Neural cell (in vitro differentiated cells): ENCODE data around the gene CYBRD1. TPM values are rescaled to one million over a fixed set of nuclear protein-coding genes. Genes with fewer than 3 reads are reported as not detected.

Experiments used
- H2AFZ ChIP-seq: fragments of 200-600, 300-800 bp; sonication (generic), shearing (Covaris generic); 2 replicates; pipeline ENCODE4 v1.6.0; 2014; ENCODE audit warnings: low read depth, mild to moderate bottlenecking, antibody characterized with exemption, low read length, moderate library complexity
- H3F3A ChIP-seq: fragments of 200-600 bp; shearing (Covaris generic); 2 replicates; pipeline ENCODE4 v1.6.1; 2016; ENCODE audit warnings: mild to moderate bottlenecking, moderate library complexity, mixed read lengths, antibody characterized with exemption, low read length; ENCODE audit not compliant: insufficient read depth, poor library complexity, severe bottlenecking
- H3K27ac ChIP-seq: fragments of 200-600, 300-800 bp; sonication (generic), shearing (Covaris generic); 2 replicates; pipeline ENCODE4 v1.5.1; 2014; ENCODE audit warnings: mild to moderate bottlenecking, low read length, moderate library complexity
- H3K27me3 ChIP-seq: fragments of 300-800, 200-600 bp; sonication (generic), shearing (Covaris generic); 2 replicates; pipeline ENCODE4 v1.6.0; 2014; ENCODE audit warnings: mild to moderate bottlenecking, low read depth, low read length, moderate library complexity; ENCODE audit not compliant: insufficient read depth
- H3K36me3 ChIP-seq: fragments of 300-800, 200-600 bp; sonication (generic), shearing (Covaris generic); 2 replicates; pipeline ENCODE4 v1.5.1; 2014; ENCODE audit warnings: mild to moderate bottlenecking, antibody characterized with exemption, low read length, moderate library complexity; ENCODE audit not compliant: insufficient read depth
- H3K4me2 ChIP-seq: fragments of 300-800, 200-600 bp; sonication (generic), shearing (Covaris generic); 2 replicates; pipeline ENCODE4 v1.6.0; 2014; ENCODE audit warnings: mild to moderate bottlenecking, low read length
- H3K4me3 ChIP-seq: fragments of 300-800, 200-600 bp; sonication (generic), shearing (Covaris generic); 2 replicates; pipeline ENCODE4 v1.5.1; 2014; ENCODE audit warnings: mild to moderate bottlenecking, low read length, moderate library complexity
- H3K79me2 ChIP-seq: fragments of 200-600 bp; shearing (Covaris generic); replicated peaks from 2 replicates; pipeline ENCODE4 v1.6.0; 2014; ENCODE audit warnings: mild to moderate bottlenecking, low read length, moderate library complexity; ENCODE audit not compliant: insufficient read depth
- H3K9ac ChIP-seq: fragments of 300-800, 200-600 bp; sonication (generic), shearing (Covaris generic); 2 replicates; pipeline ENCODE4 v1.6.1; 2016; ENCODE audit warnings: mild to moderate bottlenecking, low read length, mixed read lengths
- H3K9me2 ChIP-seq: fragments of 200-600 bp; shearing (Covaris generic); 2 replicates; pipeline ENCODE4 v1.6.1; 2016; ENCODE audit warnings: mild to moderate bottlenecking, low read length, mixed read lengths; ENCODE audit not compliant: insufficient read depth
- H3K9me3 ChIP-seq: fragments of 200-600, 300-800 bp; sonication (generic), shearing (Covaris generic); 2 replicates; pipeline ENCODE4 v1.6.1; 2016; ENCODE audit warnings: mild to moderate bottlenecking, mixed run types, low read length, moderate library complexity, mixed read lengths
- H4K20me1 ChIP-seq: fragments of 200-600 bp; shearing (Covaris generic); 2 replicates; pipeline ENCODE4 v1.6.1; 2016; ENCODE audit warnings: mild to moderate bottlenecking, mixed run types; ENCODE audit not compliant: insufficient read depth
- EP300 ChIP-seq: fragments of 450-650 bp; conservative IDR thresholded peaks from 2 replicates; pipeline ENCODE4 v1.6.1; 2014; ENCODE audit warnings: antibody characterized with exemption, mild to moderate bottlenecking, moderate library complexity; ENCODE audit not compliant: poor library complexity, severe bottlenecking
- EZH2 ChIP-seq: fragments of 200-600, 300-800 bp; shearing (Covaris generic), sonication (generic); IDR thresholded peaks from 2 replicates; pipeline ENCODE4 v1.6.1; 2014; ENCODE audit warnings: antibody characterized with exemption, low read length, borderline replicate concordance, mild to moderate bottlenecking; ENCODE audit not compliant: insufficient read depth, poor library complexity, severe bottlenecking
- MXI1 ChIP-seq: fragments of 450-650 bp; conservative IDR thresholded peaks from 2 replicates; pipeline ENCODE4 v1.6.1; 2014; ENCODE audit warnings: antibody characterized with exemption, mild to moderate bottlenecking; ENCODE audit not compliant: poor library complexity, severe bottlenecking
- POLR2AphosphoS5 ChIP-seq: IDR thresholded peaks from 2 replicates; pipeline ENCODE4 v1.6.1; 2012
- RAD21 ChIP-seq: fragments of 450-650 bp; conservative IDR thresholded peaks from 2 replicates; pipeline ENCODE4 v1.6.1; 2014; ENCODE audit warnings: antibody characterized with exemption, mild to moderate bottlenecking, moderate library complexity
- SMC3 ChIP-seq: fragments of 450-650 bp; conservative IDR thresholded peaks from 2 replicates; pipeline ENCODE4 v1.6.1; 2014; ENCODE audit warnings: antibody characterized with exemption, mild to moderate bottlenecking, moderate library complexity; ENCODE audit not compliant: poor library complexity
- TAF1 ChIP-seq: IDR thresholded peaks from 2 replicates; pipeline ENCODE4 v1.6.1; 2012; ENCODE audit warnings: low read depth
- polyA plus RNA-seq: library from polyadenylated mRNA; depleted of rRNA; stranded (reverse); fragments of >200 nt; gene quantifications from 2 replicates; pipeline ENCODE4 v1.2.3, GENCODE V29; 2014
- TF ChIP-seq, protein P1 (sequence below): IDR thresholded peaks from 2 replicates; pipeline ENCODE4 v1.6.1; 2012; ENCODE audit warnings: borderline replicate concordance
- TF ChIP-seq, protein P2 (sequence below): fragments of 450-650 bp; IDR thresholded peaks from 2 replicates; pipeline ENCODE4 v1.5.1; 2014; ENCODE audit warnings: antibody characterized with exemption, mild to moderate bottlenecking, moderate library complexity; ENCODE audit not compliant: poor library complexity, severe bottlenecking

The CYBRD1 gene
- polyA plus RNA-seq, 1 donor from 2014 or later: 0.10 TPM

DNA sequence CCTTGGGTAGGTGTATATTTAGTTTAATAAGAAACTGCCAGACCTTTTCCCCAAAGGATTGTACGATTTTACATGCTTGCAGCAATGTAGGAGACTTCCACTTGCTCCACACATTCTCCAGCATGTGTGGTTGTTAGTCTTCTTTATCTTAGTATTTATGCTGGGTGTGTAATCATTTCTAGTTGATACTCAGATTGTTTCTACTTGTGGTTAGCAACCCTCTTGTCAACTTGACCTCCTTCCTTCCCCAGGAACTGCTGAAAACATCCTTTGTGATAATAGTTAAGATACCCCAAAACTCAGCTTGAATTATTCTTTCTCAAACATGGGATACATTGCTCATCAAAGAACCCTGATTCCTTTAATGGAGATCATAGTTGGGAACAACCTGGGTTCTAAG, 37.2 kb upstream of the CYBRD1 start:
- no peaks in the 10 kb centered on the region for H3K79me2 ChIP-seq
- H3K27ac ChIP-seq: no peak overlapping the region
- no peak overlapping the region for H2AFZ ChIP-seq
- H3K4me3 ChIP-seq: no peak overlapping the region
- H4K20me1 ChIP-seq: no peaks in the 10 kb centered on the region
- no peak for TF ChIP-seq TAF1
- TF ChIP-seq, protein P1, sequence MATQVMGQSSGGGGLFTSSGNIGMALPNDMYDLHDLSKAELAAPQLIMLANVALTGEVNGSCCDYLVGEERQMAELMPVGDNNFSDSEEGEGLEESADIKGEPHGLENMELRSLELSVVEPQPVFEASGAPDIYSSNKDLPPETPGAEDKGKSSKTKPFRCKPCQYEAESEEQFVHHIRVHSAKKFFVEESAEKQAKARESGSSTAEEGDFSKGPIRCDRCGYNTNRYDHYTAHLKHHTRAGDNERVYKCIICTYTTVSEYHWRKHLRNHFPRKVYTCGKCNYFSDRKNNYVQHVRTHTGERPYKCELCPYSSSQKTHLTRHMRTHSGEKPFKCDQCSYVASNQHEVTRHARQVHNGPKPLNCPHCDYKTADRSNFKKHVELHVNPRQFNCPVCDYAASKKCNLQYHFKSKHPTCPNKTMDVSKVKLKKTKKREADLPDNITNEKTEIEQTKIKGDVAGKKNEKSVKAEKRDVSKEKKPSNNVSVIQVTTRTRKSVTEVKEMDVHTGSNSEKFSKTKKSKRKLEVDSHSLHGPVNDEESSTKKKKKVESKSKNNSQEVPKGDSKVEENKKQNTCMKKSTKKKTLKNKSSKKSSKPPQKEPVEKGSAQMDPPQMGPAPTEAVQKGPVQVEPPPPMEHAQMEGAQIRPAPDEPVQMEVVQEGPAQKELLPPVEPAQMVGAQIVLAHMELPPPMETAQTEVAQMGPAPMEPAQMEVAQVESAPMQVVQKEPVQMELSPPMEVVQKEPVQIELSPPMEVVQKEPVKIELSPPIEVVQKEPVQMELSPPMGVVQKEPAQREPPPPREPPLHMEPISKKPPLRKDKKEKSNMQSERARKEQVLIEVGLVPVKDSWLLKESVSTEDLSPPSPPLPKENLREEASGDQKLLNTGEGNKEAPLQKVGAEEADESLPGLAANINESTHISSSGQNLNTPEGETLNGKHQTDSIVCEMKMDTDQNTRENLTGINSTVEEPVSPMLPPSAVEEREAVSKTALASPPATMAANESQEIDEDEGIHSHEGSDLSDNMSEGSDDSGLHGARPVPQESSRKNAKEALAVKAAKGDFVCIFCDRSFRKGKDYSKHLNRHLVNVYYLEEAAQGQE: no peak
- H3K9ac ChIP-seq: no peak overlapping the region
- H3K9me2 ChIP-seq: no peaks in the 10 kb centered on the region
- H3K9me3 ChIP-seq: no peaks in the 10 kb centered on the region
- no peaks in the 10 kb centered on the region for H3K36me3 ChIP-seq
- H3K4me2 ChIP-seq: no peak overlapping the region
- no peaks in the 10 kb centered on the region for H3K27me3 ChIP-seq
- no peaks in the 10 kb centered on the region for H3F3A ChIP-seq

DNA sequence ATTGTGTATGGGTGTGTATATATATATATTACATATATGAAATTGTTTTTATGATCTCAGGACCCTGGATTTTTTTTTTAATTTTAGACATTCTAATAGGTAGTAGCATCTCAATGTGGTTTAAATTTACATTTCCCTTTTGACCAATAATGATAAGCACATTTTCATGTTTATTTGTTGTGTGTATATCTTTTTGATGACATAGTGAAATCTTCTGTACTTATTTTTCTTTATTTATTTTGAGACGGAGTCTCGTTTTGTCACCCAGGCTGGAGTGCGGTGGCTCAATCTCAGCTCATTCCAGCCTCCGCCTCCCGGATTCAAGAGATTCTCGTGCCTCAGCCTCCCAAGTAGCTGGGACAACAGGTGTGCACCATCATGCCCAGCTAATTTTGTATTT, 35.1 kb upstream of the CYBRD1 start:
- Histone ChIP-seq H3F3A (no peaks in the 10 kb centered on the region), H3K79me2 (no peaks in the 10 kb centered on the region), H3K9me3 (no peaks in the 10 kb centered on the region)

More for the DNA sequence above, 35.1 kb upstream of the CYBRD1 start:
- H3K36me3 ChIP-seq: no peaks in the 10 kb centered on the region
- TF ChIP-seq RAD21: no peak
- TF ChIP-seq EZH2: no peak
- no peak for TF ChIP-seq MXI1
- TF ChIP-seq SMC3: no peak
- TF ChIP-seq TAF1: no peak
- TF ChIP-seq, protein P1: no peak
- no peak for TF ChIP-seq POLR2AphosphoS5
- TF ChIP-seq, protein P2, sequence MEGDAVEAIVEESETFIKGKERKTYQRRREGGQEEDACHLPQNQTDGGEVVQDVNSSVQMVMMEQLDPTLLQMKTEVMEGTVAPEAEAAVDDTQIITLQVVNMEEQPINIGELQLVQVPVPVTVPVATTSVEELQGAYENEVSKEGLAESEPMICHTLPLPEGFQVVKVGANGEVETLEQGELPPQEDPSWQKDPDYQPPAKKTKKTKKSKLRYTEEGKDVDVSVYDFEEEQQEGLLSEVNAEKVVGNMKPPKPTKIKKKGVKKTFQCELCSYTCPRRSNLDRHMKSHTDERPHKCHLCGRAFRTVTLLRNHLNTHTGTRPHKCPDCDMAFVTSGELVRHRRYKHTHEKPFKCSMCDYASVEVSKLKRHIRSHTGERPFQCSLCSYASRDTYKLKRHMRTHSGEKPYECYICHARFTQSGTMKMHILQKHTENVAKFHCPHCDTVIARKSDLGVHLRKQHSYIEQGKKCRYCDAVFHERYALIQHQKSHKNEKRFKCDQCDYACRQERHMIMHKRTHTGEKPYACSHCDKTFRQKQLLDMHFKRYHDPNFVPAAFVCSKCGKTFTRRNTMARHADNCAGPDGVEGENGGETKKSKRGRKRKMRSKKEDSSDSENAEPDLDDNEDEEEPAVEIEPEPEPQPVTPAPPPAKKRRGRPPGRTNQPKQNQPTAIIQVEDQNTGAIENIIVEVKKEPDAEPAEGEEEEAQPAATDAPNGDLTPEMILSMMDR: no peak
- no peak for TF ChIP-seq EP300
- H3K4me3 ChIP-seq: no peak overlapping the region
- no peaks in the 10 kb centered on the region for H4K20me1 ChIP-seq
- no peak overlapping the region for H3K9ac ChIP-seq
- H3K27me3 ChIP-seq: no peaks in the 10 kb centered on the region
- no peak overlapping the region for H3K27ac ChIP-seq
- H2AFZ ChIP-seq: no peak overlapping the region
- no peak overlapping the region for H3K4me2 ChIP-seq
- no peaks in the 10 kb centered on the region for H3K9me2 ChIP-seq
